H1 (cell line): ENCODE data around the gene NDUFS7. TPM values are rescaled to one million over a fixed set of nuclear protein-coding genes. Genes with fewer than 3 reads are reported as not detected.
A peak's percentile ranks its signal among the peaks of the same experiment; 100 is the strongest.

Experiments used
- CTCF ChIA-PET: fragments of 300-600 bp; sonication (Branson Sonifier 250); formaldehyde crosslinking; loops from one replicate; lab custom pipeline; 2021; ENCODE audit not compliant: partially characterized antibody; lab: Charles Lee
- POLR2A ChIA-PET: fragments of 300-600 bp; sonication (Branson Sonifier 250); formaldehyde crosslinking; loops from one replicate; lab custom pipeline; 2021; ENCODE audit warnings: inconsistent platforms; ENCODE audit not compliant: partially characterized antibody; lab: Charles Lee
- DNase-seq, 2 experiments: peaks; one replicate each; pipeline versions ENCODE4 v3.0.0 to v3.0.0-alpha.2; 2010 to 2022; ENCODE audit warnings: low spot score in 2 of 2, low read depth in 1 of 2, mixed read lengths in 1 of 2
- FAIRE-seq: peaks from 2 replicates; lab custom pipeline; 2011; peaks lifted over from hg19 to GRCh38; lab: Jason Lieb, UNC
- H2AFZ ChIP-seq: 2 replicates; pipeline ENCODE4 v1.8.1; 2012; ENCODE audit warnings: low read length, inconsistent platforms
- H2AK5ac ChIP-seq: 2 replicates; pipeline ENCODE4 v1.6.1; 2013; ENCODE audit warnings: low read depth, low read length
- H2BK120ac ChIP-seq: replicated peaks from 2 replicates; pipeline ENCODE3; 2013; ENCODE audit warnings: low read depth, low read length, inconsistent platforms
- H2BK12ac ChIP-seq: 2 replicates; pipeline ENCODE4 v1.6.1; 2013; ENCODE audit warnings: low read depth, low read length
- H2BK15ac ChIP-seq: 2 replicates; pipeline ENCODE4 v1.6.1; 2013; ENCODE audit warnings: low read length
- H2BK20ac ChIP-seq: 2 replicates; pipeline ENCODE4 v1.6.1; 2013; ENCODE audit warnings: low read length
- H2BK5ac ChIP-seq: 2 replicates; pipeline ENCODE4 v1.6.1; 2013; ENCODE audit warnings: low read depth, low read length
- H3K14ac ChIP-seq: 2 replicates; pipeline ENCODE4 v1.6.1; 2013; ENCODE audit warnings: inconsistent platforms; ENCODE audit not compliant: insufficient read length
- H3K18ac ChIP-seq: 2 replicates; pipeline ENCODE4 v1.6.1; 2013; ENCODE audit warnings: low read length; ENCODE audit errors: extremely low read depth
- H3K23ac ChIP-seq: 2 replicates; pipeline ENCODE4 v1.6.1; 2013; ENCODE audit warnings: inconsistent platforms; ENCODE audit not compliant: insufficient read length
- H3K23me2 ChIP-seq: 2 replicates; pipeline ENCODE4 v1.6.1; 2013; ENCODE audit warnings: low read depth, low read length
- H3K27ac ChIP-seq: 2 replicates; pipeline ENCODE4 v1.6.1; 2011; ENCODE audit warnings: low read depth, low read length, inconsistent platforms
- H3K27me3 ChIP-seq, 4 experiments: replicated peaks in 1 of 4; 1 replicate in 1 of 4; 2 replicates in 3 of 4; pipeline versions ENCODE4 v1.6.1 to v1.8.1; 2011 to 2013; ENCODE audit warnings: low read length in 3 of 4, mild to moderate bottlenecking in 3 of 4, inconsistent platforms in 2 of 4, mixed read lengths in 2 of 4, moderate library complexity in 1 of 4; ENCODE audit not compliant: control insufficient read depth in 3 of 4, insufficient read depth in 3 of 4; ENCODE audit errors: extremely low read depth in 1 of 4
- H3K36me3 ChIP-seq, 4 experiments: 2 replicates each; pipeline versions ENCODE4 v1.6.1 to v1.8.1; 2011 to 2013; ENCODE audit warnings: mild to moderate bottlenecking in 4 of 4, low read length in 3 of 4, moderate library complexity in 2 of 4, control low read depth in 1 of 4, inconsistent platforms in 1 of 4; ENCODE audit not compliant: insufficient read depth in 4 of 4, control insufficient read depth in 2 of 4
- H3K4ac ChIP-seq: replicated peaks from 2 replicates; pipeline ENCODE3; 2013; ENCODE audit warnings: low read length, low read depth, mixed read lengths, inconsistent platforms; ENCODE audit not compliant: insufficient read length
- H3K4me1 ChIP-seq, 4 experiments: replicated peaks in 1 of 4; 1 replicate in 1 of 4; 2 replicates in 3 of 4; pipeline versions ENCODE4 v1.6.1 to v1.8.1; 2011 to 2013; ENCODE audit warnings: low read length in 3 of 4, inconsistent platforms in 2 of 4, mixed read lengths in 1 of 4; ENCODE audit not compliant: insufficient read depth in 4 of 4, control insufficient read depth in 3 of 4
- H3K4me2 ChIP-seq, 2 experiments: 2 replicates each; pipeline versions ENCODE4 v1.6.1 to v1.8.1; 2011 to 2013; ENCODE audit warnings: low read depth in 2 of 2, low read length in 2 of 2, control low read depth in 1 of 2, inconsistent platforms in 1 of 2, mild to moderate bottlenecking in 1 of 2; ENCODE audit not compliant: insufficient read depth in 1 of 2
- H3K4me3 ChIP-seq, 4 experiments: fragments of 200-600, 300-600 bp in 1 of 4; sonication (generic), shearing (Covaris generic), sonication (Bioruptor Twin) in 1 of 4; 2 replicates each; pipeline versions ENCODE4 v1.5.1 to v1.8.1; 2011 to 2016; ENCODE audit warnings: low read length in 4 of 4, low read depth in 3 of 4, control low read depth in 2 of 4, inconsistent platforms in 2 of 4, mild to moderate bottlenecking in 2 of 4, mixed read lengths in 1 of 4, moderate library complexity in 1 of 4; ENCODE audit not compliant: insufficient read depth in 2 of 4; ENCODE audit errors: extremely low read depth in 1 of 4
- H3K56ac ChIP-seq: replicated peaks from 2 replicates; pipeline ENCODE3; 2013; ENCODE audit warnings: low read depth, mild to moderate bottlenecking, mixed read lengths, low read length, inconsistent platforms; ENCODE audit not compliant: insufficient read length
- H3K79me1 ChIP-seq: 2 replicates; pipeline ENCODE4 v1.6.1; 2013; ENCODE audit warnings: low read depth, low read length, control low read depth
- H3K79me2 ChIP-seq, 2 experiments: 2 replicates each; pipeline versions ENCODE4 v1.6.1 to v1.8.1; 2012 to 2013; ENCODE audit warnings: low read length in 2 of 2, mild to moderate bottlenecking in 2 of 2, inconsistent platforms in 1 of 2; ENCODE audit not compliant: insufficient read depth in 2 of 2, control insufficient read depth in 1 of 2
- H3K9ac ChIP-seq, 4 experiments: replicated peaks in 1 of 4; 1 replicate in 1 of 4; 2 replicates in 3 of 4; pipeline versions ENCODE4 v1.6.1 to v1.8.1; 2011 to 2013; ENCODE audit warnings: low read depth in 3 of 4, low read length in 3 of 4, control low read depth in 2 of 4, mild to moderate bottlenecking in 2 of 4, moderate library complexity in 2 of 4, inconsistent platforms in 1 of 4; ENCODE audit errors: extremely low read depth in 1 of 4
- H3K9me3 ChIP-seq, 2 experiments: 2 replicates each; pipeline versions ENCODE4 v1.6.1 to v1.8.1; 2012 to 2013; ENCODE audit warnings: mild to moderate bottlenecking in 2 of 2, moderate library complexity in 2 of 2, control low read depth in 1 of 2, inconsistent platforms in 1 of 2, low read depth in 1 of 2, low read length in 1 of 2, mixed read lengths in 1 of 2; ENCODE audit not compliant: insufficient read depth in 2 of 2
- H4K20me1 ChIP-seq, 2 experiments: replicated peaks in 1 of 2; 2 replicates each; pipeline versions ENCODE3 to v1.8.1; 2011 to 2013; ENCODE audit warnings: inconsistent platforms in 2 of 2, low read length in 2 of 2, mild to moderate bottlenecking in 1 of 2; ENCODE audit not compliant: insufficient read depth in 2 of 2, control insufficient read depth in 1 of 2
- H4K5ac ChIP-seq: 2 replicates; pipeline ENCODE4 v1.6.1; 2013; ENCODE audit warnings: low read length, low read depth, mixed read lengths, inconsistent platforms; ENCODE audit not compliant: insufficient read length
- H4K8ac ChIP-seq: 2 replicates; pipeline ENCODE4 v1.8.0; 2013; ENCODE audit warnings: mild to moderate bottlenecking, moderate library complexity, low read length, inconsistent platforms; ENCODE audit not compliant: insufficient read depth; ENCODE audit errors: extremely low read depth
- H4K91ac ChIP-seq: replicated peaks from 2 replicates; pipeline ENCODE3; 2013; ENCODE audit warnings: low read length, mixed read lengths, inconsistent platforms; ENCODE audit not compliant: insufficient read length
- GABPA ChIP-seq: IDR thresholded peaks from 2 replicates; pipeline ENCODE4 v1.6.1; 2011; ENCODE audit warnings: mild to moderate bottlenecking, low read length, moderate library complexity, borderline replicate concordance; ENCODE audit not compliant: insufficient read depth
- HDAC6 ChIP-seq: IDR thresholded peaks from one replicate; pipeline ENCODE4 v1.7.1; 2012; ENCODE audit warnings: low read depth, mild to moderate bottlenecking, inconsistent platforms, low read length, moderate library complexity
- JUN ChIP-seq: IDR thresholded peaks from 2 replicates; pipeline ENCODE4 v1.6.1; 2011; ENCODE audit warnings: low read depth, mild to moderate bottlenecking, improper control_type of control experiment, low read length
- NANOG ChIP-seq: IDR thresholded peaks from 2 replicates; pipeline ENCODE4 v1.6.1; 2011; ENCODE audit warnings: low read length, low read depth, mild to moderate bottlenecking, inconsistent platforms; ENCODE audit not compliant: insufficient read depth, poor library complexity, severe bottlenecking
- RAD21 ChIP-seq, 2 experiments: IDR thresholded peaks in 1 of 2; conservative IDR thresholded peaks in 1 of 2; 2 replicates each; pipeline ENCODE4 v1.6.1; 2011; ENCODE audit warnings: low read depth in 2 of 2, low read length in 2 of 2, improper control_type of control experiment in 1 of 2, inconsistent platforms in 1 of 2, mild to moderate bottlenecking in 1 of 2, moderate library complexity in 1 of 2
- SP1 ChIP-seq: IDR thresholded peaks from 2 replicates; pipeline ENCODE4 v1.6.1; 2011; ENCODE audit warnings: low read depth, low read length
- SP2 ChIP-seq: IDR thresholded peaks from 2 replicates; pipeline ENCODE4 v1.6.1; 2012; ENCODE audit warnings: mild to moderate bottlenecking, low read length, inconsistent platforms
- SUZ12 ChIP-seq: fragments of 200-600 bp; sonication (generic); IDR thresholded peaks from 2 replicates; pipeline ENCODE4 v1.6.1; 2012; ENCODE audit warnings: mild to moderate bottlenecking, inconsistent platforms, low read length, moderate library complexity, mixed read lengths
- TAF7 ChIP-seq: optimal IDR thresholded peaks from 2 replicates; pipeline ENCODE3; 2011; ENCODE audit warnings: low read depth, mild to moderate bottlenecking, inconsistent platforms, low read length, moderate library complexity, borderline replicate concordance
- TEAD4 ChIP-seq: IDR thresholded peaks from 2 replicates; pipeline ENCODE4 v1.6.1; 2012; ENCODE audit warnings: low read depth, low read length, inconsistent platforms, mixed read lengths
- YY1 ChIP-seq: IDR thresholded peaks from 2 replicates; pipeline ENCODE4 v1.6.1; 2011; ENCODE audit warnings: low read depth, mild to moderate bottlenecking, low read length
- WGBS, 2 experiments: shearing (Covaris generic) in 1 of 2; methylation state at CpG; one replicate each; pipeline versions ENCODE4 v1.1.6 to v1.1.7; 2013 to 2015; ENCODE audit warnings: low lambda C conversion rate in 2 of 2, mixed read lengths in 2 of 2, inconsistent platforms in 1 of 2, low coverage in 1 of 2, missing lambda C conversion rate in 1 of 2; ENCODE audit not compliant: insufficient replicate concordance in 2 of 2, insufficient coverage in 1 of 2, insufficient read length in 1 of 2; ENCODE audit errors: extremely low coverage in 1 of 2, missing lambda C conversion rate in 1 of 2; 5-methylcytosine and 5-hydroxymethylcytosine counted together
- polyA plus RNA-seq, 7 experiments: library from polyadenylated mRNA; depleted of rRNA in 3 of 7; stranded (reverse) in 5 of 7; unstranded in 2 of 7; fragments of >200 nt in 5 of 7; fragments of 200-250 nt in 2 of 7; gene quantifications; 1 replicate in 5 of 7; 2 replicates in 1 of 7; 4 replicates in 1 of 7; pipeline versions ENCODE4 v1.2.1 to v1.2.3, GENCODE V29; 2011 to 2013; ENCODE audit warnings: missing spikeins in 2 of 7, mixed read lengths in 2 of 7
- total RNA-seq: library from RNA; stranded (reverse); fragmentation: NEBNext Ultra II Directional; extraction: Animal tissue kit (Norgen Biotek cat#: 25700); gene quantifications from 2 replicates; pipeline ENCODE4 v1.2.1, GENCODE V29; 2021
- TF ChIP-seq, protein P1 (sequence below): IDR thresholded peaks from 2 replicates; pipeline ENCODE4 v1.6.1; 2012; ENCODE audit warnings: inconsistent platforms

The NDUFS7 gene
- total and polyA plus RNA-seq, 2 of the 8 experiments (the other 6 are each of a cell fraction or from before 2014, with no cell fraction given): 78.1 to 309 TPM

DNA sequence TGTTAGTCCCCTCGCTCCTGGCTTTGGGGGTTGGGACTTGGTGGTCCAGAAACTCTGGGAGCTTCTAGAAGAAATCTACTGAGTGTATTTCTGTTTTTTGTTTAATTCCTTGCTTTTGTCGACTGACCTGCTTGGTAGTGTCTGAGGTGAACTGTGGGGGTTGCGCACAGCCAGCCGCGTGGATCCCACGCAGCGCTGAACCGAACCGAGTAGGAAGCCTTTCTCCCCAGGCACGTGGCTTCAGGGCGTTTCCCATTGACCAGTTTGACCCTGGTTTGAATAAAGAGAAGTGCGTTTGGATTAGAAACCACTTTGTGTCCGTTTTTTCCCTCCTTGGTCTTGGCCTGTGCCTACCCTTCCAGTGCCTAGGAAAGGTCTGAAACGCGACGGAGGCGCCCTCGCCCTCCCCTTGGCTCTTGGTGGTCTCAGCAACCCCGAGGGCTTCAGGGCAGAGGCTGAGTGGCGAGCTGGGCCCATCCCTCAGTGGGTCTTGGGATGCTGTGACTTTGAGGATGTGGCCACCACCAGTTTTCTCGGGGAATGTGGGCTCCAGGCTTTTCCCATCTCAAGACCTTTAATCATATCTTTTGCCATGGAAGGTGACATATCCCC lies 51.8 kb downstream of the NDUFS7 start:
- no peak overlapping the region for H3K4me3 ChIP-seq
- H3K18ac ChIP-seq: no peak overlapping the region
- no peak overlapping the region for H2BK5ac ChIP-seq
- no peaks in the 10 kb centered on the region for H3K9me3 ChIP-seq
- peaks cover 20 to 24% of the 10 kb centered on the region in 2 experiments for H4K20me1 ChIP-seq
- H3K79me1 ChIP-seq: peaks cover 4% of the 10 kb centered on the region
- H3K23ac ChIP-seq: no peak overlapping the region
- FAIRE-seq: no peak
- DNase-seq: no peak
- CTCF ChIA-PET: interaction anchor here (0.7 to 1.9 kb wide), 3 partner anchors 9 to 462 kb away, joined by 3 to 8 read pairs (median 3); no protein-coding TSS in a partner anchor
- no peak overlapping the region for H2BK120ac ChIP-seq
- no peak overlapping the region for H4K91ac ChIP-seq
- no peak overlapping the region for H3K27ac ChIP-seq
- H3K23me2 ChIP-seq: peaks cover 3% of the 10 kb centered on the region; the same call in 1 of the 2 replicates
- H2AK5ac ChIP-seq: no peak overlapping the region
- H2BK20ac ChIP-seq: no peak overlapping the region
- no peak overlapping the region for H3K4me2 ChIP-seq
- H3K14ac ChIP-seq: no peak overlapping the region
- no peaks in the 10 kb centered on the region for H3K27me3 ChIP-seq
- H3K36me3 ChIP-seq: peaks cover 24 to 52% (median 38%) of the 10 kb centered on the region in 4 experiments
- peaks cover 2 to 21% of the 10 kb centered on the region in 2 experiments; a peak in 3 of 4 replicates for H3K79me2 ChIP-seq
- no peak overlapping the region for H4K5ac ChIP-seq
- H3K56ac ChIP-seq: no peak overlapping the region
- 0 out of 2 replicates have a peak overlapping the region, but pooled peaks have one; percentile 29 for H2BK15ac ChIP-seq
- WGBS, 2 experiments: 91% methylated on average over 21 of the region's 21 CpGs; no CpG with 5 or more reads in 1 of the 2 experiments
- H4K8ac ChIP-seq: no peak overlapping the region
- H3K4ac ChIP-seq: no peak overlapping the region
- peaks cover 0 to 5% (median 4%) of the 10 kb centered on the region in 4 experiments; a peak in 4 of 7 replicates for H3K4me1 ChIP-seq
- POLR2A ChIA-PET: interaction anchor here (0.9 to 3.8 kb wide), 8 partner anchors 8 to 167 kb away, joined by 3 to 24 read pairs (median 6); partner anchors contain the start of gene CIRBP
- no peak overlapping the region for H2BK12ac ChIP-seq
- H2AFZ ChIP-seq: no peak overlapping the region
- H3K9ac ChIP-seq: no peak overlapping the region
- TF ChIP-seq SP2 (no peak), HDAC6 (no peak), SP1 (no peak), TAF7 (no peak), NANOG (no peak), TEAD4 (no peak), JUN (no peak), SUZ12 (no peak), RAD21 (IDR thresholded peaks at IDR 0.05 in 1 of 2, conservative IDR thresholded peaks at IDR 0.05 in 1 of 2; ENCODE audit: low read depth in 2 of 2, low read length in 2 of 2) (no peak), GABPA (no peak), YY1 (no peak)
- TF ChIP-seq, protein P1, sequence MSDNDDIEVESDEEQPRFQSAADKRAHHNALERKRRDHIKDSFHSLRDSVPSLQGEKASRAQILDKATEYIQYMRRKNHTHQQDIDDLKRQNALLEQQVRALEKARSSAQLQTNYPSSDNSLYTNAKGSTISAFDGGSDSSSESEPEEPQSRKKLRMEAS: no peak
